SW480 (cell line): ENCODE data around the gene SRGAP3.

ENCODE experiments used
- DNase-seq: peaks from one replicate; pipeline ENCODE4 v3.0.0-alpha.2; 2016; ENCODE audit warnings: low spot score

SRGAP3 gene

GRCh38 chr3:9013782-9014563, 235.5 kb downstream of the SRGAP3 start:
- no peak for DNase-seq

- DNase-seq, result no peak
Observed at GRCh38 chr3:9012521-9012920, 236.9 kb downstream of the SRGAP3 start.

GRCh38 chr3:9009976-9010545, 239.4 kb downstream of the SRGAP3 start:
- DNase-seq, result no peak

- no peak for DNase-seq
Observed at GRCh38 chr3:9008550-9009255, 240.7 kb downstream of the SRGAP3 start.

- DNase-seq, result no peak
Observed at GRCh38 chr3:9007928-9008327, 241.5 kb downstream of the SRGAP3 start.

- no peak for DNase-seq
Observed at GRCh38 chr3:9007213-9007612, 242.2 kb downstream of the SRGAP3 start.

DNA sequence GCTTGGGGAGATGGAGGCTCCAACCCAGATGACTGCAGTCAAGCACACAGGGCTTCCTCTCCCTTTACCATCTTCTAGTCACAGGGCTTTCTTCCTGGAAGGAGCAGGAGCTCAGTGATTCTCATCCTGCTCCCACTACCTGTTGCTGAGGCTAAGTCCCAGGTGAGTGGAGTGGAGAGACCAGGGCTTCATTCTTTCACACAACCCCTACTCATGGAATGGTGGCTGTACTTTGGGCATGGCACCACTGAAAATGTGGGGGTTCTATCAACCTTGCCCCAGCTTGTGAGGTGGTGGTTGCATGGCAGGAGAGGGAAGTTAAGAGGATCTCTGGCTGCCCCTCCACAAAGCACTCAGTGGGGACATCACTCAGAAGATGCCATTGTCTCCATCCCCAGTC, 249.4 kb downstream of the SRGAP3 start:
- DNase-seq, result no peak

GRCh38 chr3:8997151-8997550, 252.3 kb downstream of the SRGAP3 start:
- DNase-seq, result no peak

- no peak for DNase-seq
Observed at GRCh38 chr3:8996681-8997121, 252.7 kb downstream of the SRGAP3 start.

DNA sequence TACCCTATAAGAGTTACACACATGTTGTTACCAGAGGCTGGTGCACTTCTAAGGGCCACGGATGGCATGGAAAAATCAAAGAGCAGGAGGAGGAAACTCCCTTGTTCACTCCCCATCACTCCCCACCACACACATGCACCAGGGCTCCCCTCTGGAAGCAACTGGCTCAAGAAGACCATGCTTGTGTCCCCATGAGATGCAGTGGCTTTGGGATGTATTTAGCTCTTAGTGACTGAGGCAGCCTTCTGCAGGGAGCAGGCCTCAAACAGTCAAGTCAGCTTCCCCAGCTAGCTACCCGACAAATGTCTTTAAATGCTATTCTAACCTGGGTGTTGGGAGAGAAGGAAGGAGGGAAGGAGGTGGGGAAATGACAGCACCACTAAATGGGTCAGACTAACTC, 253.2 kb downstream of the SRGAP3 start:
- DNase-seq, result no peak

- no peak for DNase-seq
Observed at GRCh38 chr3:8994226-8994625, 255.2 kb downstream of the SRGAP3 start.

- DNase-seq, result no peak
Observed at GRCh38 chr3:8993331-8993730, 256.1 kb downstream of the SRGAP3 start.

GRCh38 chr3:8992854-8993253, 256.6 kb downstream of the SRGAP3 start:
- no peak for DNase-seq

GRCh38 chr3:8992199-8992598, 257.2 kb downstream of the SRGAP3 start:
- no peak for DNase-seq

- DNase-seq, result peak; percentile 8
Observed at GRCh38 chr3:8990266-8991215, 258.9 kb downstream of the SRGAP3 start.

DNA sequence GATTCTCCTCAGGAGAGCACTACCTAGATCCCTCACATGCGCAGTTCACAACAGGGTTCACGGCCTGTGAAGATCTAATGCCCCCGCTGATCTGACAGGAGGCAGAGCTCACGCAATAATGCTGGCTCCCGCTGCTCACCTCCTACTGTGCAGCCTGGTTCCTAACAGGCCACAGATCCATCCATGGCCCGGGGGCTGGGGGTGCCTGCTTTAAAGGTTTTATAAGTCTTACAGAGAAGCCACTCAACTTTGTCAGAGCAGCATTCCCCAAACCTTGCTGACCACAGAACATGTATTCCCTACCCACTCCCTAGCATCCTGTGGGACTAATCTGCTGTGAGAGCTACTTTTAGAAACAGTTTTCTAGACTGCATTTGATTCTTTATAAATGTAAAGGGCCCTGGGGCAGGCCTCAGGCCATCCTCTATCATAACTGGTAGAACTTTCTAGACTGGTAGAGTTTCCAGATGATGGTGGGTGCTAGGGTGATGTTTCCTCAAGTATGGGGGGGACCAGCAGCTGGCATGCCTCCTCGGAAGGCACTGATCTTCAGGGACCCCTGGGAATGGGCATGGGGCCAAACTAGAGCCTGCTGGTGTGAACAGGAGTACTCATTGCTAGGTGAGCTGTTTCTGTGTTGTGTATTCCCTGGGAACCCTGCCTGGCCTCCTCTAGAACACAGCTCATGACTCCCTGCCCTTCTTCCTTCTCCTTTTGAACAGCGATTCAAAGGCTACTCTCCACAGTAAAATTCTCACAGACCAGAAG, 260.5 kb downstream of the SRGAP3 start:
- no peak for DNase-seq

- no peak for DNase-seq
Observed at GRCh38 chr3:8988384-8988655, 261.1 kb downstream of the SRGAP3 start.

GRCh38 chr3:8987645-8988383, 261.6 kb downstream of the SRGAP3 start:
- DNase-seq, result peak; percentile 32

GRCh38 chr3:8987226-8987625, 262.2 kb downstream of the SRGAP3 start:
- DNase-seq, result no peak

DNA sequence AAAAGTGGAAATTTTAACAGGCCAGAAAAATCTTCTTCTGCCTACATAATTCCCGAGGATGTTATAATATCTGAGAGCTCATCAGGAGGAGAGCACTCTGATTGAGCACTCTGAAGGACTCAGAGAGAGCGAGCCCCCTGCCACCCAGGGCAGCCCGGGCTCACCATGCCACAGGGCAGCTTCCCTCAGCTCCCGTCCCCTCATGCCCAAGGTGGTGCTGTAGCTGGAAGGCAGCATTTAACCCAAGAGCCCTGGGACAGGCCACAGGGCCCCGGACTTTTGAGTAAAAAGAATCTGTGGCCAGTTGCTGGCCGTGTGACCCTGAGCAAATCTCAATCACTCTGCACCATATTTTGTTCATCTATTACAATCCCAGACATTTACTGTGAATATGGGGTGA, 262.7 kb downstream of the SRGAP3 start:
- no peak for DNase-seq

DNA sequence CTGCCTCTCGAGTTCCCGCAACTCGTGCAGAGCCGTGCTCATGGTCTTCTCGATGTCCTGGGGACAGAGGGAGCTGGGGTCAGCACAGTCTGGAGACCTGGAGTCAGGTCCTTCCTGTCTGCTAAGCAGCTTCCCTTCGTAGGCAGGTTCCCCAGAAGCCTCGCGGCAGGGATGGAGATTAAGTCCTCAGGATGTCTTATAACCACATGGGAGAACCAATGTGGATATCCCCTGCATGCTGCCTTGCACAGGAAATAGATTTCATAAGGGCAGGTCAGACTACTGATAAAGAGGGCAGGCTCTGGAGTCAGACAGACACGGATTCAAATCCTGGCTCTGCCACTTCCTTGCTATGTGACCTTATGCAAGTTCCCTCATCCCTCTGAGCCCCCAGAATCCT, 263.6 kb downstream of the SRGAP3 start:
- no peak for DNase-seq
